Measurements from ENCODE around the gene RAPSN.
A peak's percentile ranks its signal among the peaks of the same experiment; 100 is the strongest.

RAPSN gene

DNA sequence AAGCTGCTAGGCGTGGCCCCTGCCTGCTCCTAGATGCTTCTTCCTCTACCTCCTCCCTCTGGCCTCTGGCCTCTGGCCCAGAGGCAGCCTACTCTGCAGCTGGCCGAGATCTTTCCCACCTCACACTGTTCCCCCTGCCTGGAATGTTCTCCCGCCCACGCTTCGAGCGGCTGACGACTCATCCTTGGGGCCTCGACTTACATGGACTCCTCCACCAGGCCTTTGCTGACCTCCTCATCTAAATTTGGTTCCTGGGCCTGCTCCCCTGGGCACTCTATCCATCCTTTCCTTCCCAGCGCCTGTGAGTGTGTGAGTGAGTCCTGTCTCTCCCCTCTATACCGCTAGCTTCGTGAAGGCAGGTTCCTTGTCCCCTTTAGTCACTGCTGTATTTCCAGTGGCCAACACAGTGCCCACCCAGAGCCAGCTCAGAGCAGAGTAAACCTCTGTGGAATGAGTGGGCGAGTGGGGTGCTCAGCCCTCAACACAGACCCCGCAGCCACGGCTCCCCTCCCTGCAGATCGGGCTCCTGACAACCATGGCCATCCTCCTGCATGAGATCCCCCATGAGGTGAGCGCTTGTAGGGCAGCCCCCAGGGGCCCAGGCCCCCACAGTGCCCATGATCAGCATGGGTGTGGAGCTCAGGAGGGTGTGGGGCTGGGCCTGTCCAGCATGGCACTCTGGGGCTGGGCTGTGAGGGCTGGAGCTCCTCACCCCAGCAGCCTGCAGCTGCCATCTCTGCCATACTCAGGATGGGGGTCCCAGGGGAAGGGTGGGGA lies 34.8 kb downstream of the RAPSN start:
- Histone ChIP-seq H3K56ac (ENCODE audit: low read length) (no peak overlapping the region), H4K5ac (ENCODE audit: low read length) (no peak overlapping the region), H3K4me1 (ENCODE audit: control insufficient read depth, low read depth, low read length) (no peaks in the 10 kb centered on the region), H3K79me1 (ENCODE audit: low read length) (no peaks in the 10 kb centered on the region), H2BK15ac (replicated peaks; ENCODE audit: low read depth) (no peak overlapping the region), H3K23ac (ENCODE audit: low read length) (no peak overlapping the region), H3K36me3 (ENCODE audit: control insufficient read depth, insufficient read depth, low read length) (peaks cover 3% of the 10 kb centered on the region), H2BK5ac (ENCODE audit: low read length) (no peak overlapping the region), H3K4ac (ENCODE audit: low read depth, low read length) (no peak overlapping the region), H3K4me3 (ENCODE audit: low read length) (no peak overlapping the region), H2AK5ac (ENCODE audit: low read length) (no peak overlapping the region), H3K9ac (ENCODE audit: low read length) (no peak overlapping the region), H4K8ac (ENCODE audit: low read depth, low read length) (no peak overlapping the region), H3K79me2 (ENCODE audit: control insufficient read depth, insufficient read depth, low read length) (no peaks in the 10 kb centered on the region), H3K27me3 (ENCODE audit: insufficient read depth, low read length, poor library complexity) (no peaks in the 10 kb centered on the region), H3K4me2 (ENCODE audit: low read length) (no peak overlapping the region), H3K18ac (ENCODE audit: low read length) (no peak overlapping the region), H3K27ac (ENCODE audit: low read depth, low read length) (no peak overlapping the region), H2BK120ac (ENCODE audit: low read depth, low read length) (no peak overlapping the region)
- DNase-seq = no peak
- no CpG with 5 or more reads among the region's 16 CpGs for WGBS (ENCODE audit: extremely low coverage, insufficient coverage, low lambda C conversion rate)

DNA sequence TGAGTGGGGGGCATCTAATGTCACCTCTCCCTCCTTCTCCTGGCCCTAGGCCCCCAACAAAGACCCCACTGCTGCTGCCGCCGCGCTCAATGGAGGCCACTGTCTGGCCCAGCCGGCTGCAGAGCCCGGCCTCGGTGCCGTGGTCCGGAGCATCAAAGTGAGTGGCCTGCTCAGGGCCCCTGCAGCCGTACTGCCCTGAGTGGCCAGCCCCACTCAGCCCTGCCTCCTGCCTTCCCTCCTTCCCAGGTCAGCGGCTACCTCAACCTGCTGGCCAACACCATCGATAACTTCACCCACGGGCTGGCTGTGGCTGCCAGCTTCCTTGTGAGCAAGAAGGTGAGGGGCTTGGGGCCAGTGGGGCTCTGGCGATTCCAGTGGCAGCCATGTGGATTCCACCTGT lies 35.6 kb downstream of the RAPSN start:
- H3K4ac ChIP-seq (ENCODE audit: low read depth, low read length) = no peak overlapping the region
- no peaks in the 10 kb centered on the region for H3K79me2 ChIP-seq (ENCODE audit: control insufficient read depth, insufficient read depth, low read length)
- WGBS (ENCODE audit: extremely low coverage, insufficient coverage, low lambda C conversion rate) = no CpG with 5 or more reads among the region's 13 CpGs
- H3K79me1 ChIP-seq (ENCODE audit: low read length) = peaks cover 4% of the 10 kb centered on the region
- no peak overlapping the region for H2AK5ac ChIP-seq (ENCODE audit: low read length)
- H3K4me2 ChIP-seq (ENCODE audit: low read length) = no peak overlapping the region
- no peak for DNase-seq
- peaks cover 3% of the 10 kb centered on the region for H3K36me3 ChIP-seq (ENCODE audit: control insufficient read depth, insufficient read depth, low read length)
- no peak overlapping the region for H4K8ac ChIP-seq (ENCODE audit: low read depth, low read length)
- H3K4me1 ChIP-seq (ENCODE audit: control insufficient read depth, low read depth, low read length) = peaks cover 2% of the 10 kb centered on the region
- no peaks in the 10 kb centered on the region for H3K27me3 ChIP-seq (ENCODE audit: insufficient read depth, low read length, poor library complexity)
- no peak overlapping the region for H3K18ac ChIP-seq (ENCODE audit: low read length)
- no peak overlapping the region for H3K9ac ChIP-seq (ENCODE audit: low read length)
- no peak overlapping the region for H3K56ac ChIP-seq (ENCODE audit: low read length)
- no peak overlapping the region for H2BK120ac ChIP-seq (ENCODE audit: low read depth, low read length)
- no peak overlapping the region for H2BK5ac ChIP-seq (ENCODE audit: low read length)
- no peak overlapping the region for H2BK15ac ChIP-seq (replicated peaks; ENCODE audit: low read depth)
- H3K23ac ChIP-seq (ENCODE audit: low read length) = no peak overlapping the region
- no peak overlapping the region for H4K5ac ChIP-seq (ENCODE audit: low read length)
- H3K27ac ChIP-seq (ENCODE audit: low read depth, low read length) = no peak overlapping the region
- no peak overlapping the region for H3K4me3 ChIP-seq (ENCODE audit: low read length)

GRCh38 chr11:47411884-47412746 lies 36.8 kb downstream of the RAPSN start:
- no peaks in the 10 kb centered on the region for H3K79me2 ChIP-seq (ENCODE audit: control insufficient read depth, insufficient read depth, low read length)
- no peak overlapping the region for H2BK120ac ChIP-seq (ENCODE audit: low read depth, low read length)
- no peaks in the 10 kb centered on the region for H3K27me3 ChIP-seq (ENCODE audit: insufficient read depth, low read length, poor library complexity)
- H3K4me2 ChIP-seq (ENCODE audit: low read length) = no peak overlapping the region
- no peak overlapping the region for H3K23ac ChIP-seq (ENCODE audit: low read length)
- no peak overlapping the region for H2AK5ac ChIP-seq (ENCODE audit: low read length)
- H4K8ac ChIP-seq (ENCODE audit: low read depth, low read length) = no peak overlapping the region
- no peak overlapping the region for H3K18ac ChIP-seq (ENCODE audit: low read length)
- no peak overlapping the region for H2BK5ac ChIP-seq (ENCODE audit: low read length)
- H3K9ac ChIP-seq (ENCODE audit: low read length) = no peak overlapping the region
- H3K36me3 ChIP-seq (ENCODE audit: control insufficient read depth, insufficient read depth, low read length) = no peaks in the 10 kb centered on the region
- H2BK15ac ChIP-seq (replicated peaks; ENCODE audit: low read depth) = no peak overlapping the region
- no peak overlapping the region for H4K5ac ChIP-seq (ENCODE audit: low read length)
- H3K4me1 ChIP-seq (ENCODE audit: control insufficient read depth, low read depth, low read length) = peaks cover 5% of the 10 kb centered on the region
- no peak overlapping the region for H3K56ac ChIP-seq (ENCODE audit: low read length)
- H3K79me1 ChIP-seq (ENCODE audit: low read length) = peaks cover 4% of the 10 kb centered on the region
- no peak overlapping the region for H3K27ac ChIP-seq (ENCODE audit: low read depth, low read length)
- no CpG with 5 or more reads among the region's 12 CpGs for WGBS (ENCODE audit: extremely low coverage, insufficient coverage, low lambda C conversion rate)
- peak; percentile 75 for DNase-seq
- no peak overlapping the region for H3K4ac ChIP-seq (ENCODE audit: low read depth, low read length)
- no peak overlapping the region for H3K4me3 ChIP-seq (ENCODE audit: low read length)

DNA sequence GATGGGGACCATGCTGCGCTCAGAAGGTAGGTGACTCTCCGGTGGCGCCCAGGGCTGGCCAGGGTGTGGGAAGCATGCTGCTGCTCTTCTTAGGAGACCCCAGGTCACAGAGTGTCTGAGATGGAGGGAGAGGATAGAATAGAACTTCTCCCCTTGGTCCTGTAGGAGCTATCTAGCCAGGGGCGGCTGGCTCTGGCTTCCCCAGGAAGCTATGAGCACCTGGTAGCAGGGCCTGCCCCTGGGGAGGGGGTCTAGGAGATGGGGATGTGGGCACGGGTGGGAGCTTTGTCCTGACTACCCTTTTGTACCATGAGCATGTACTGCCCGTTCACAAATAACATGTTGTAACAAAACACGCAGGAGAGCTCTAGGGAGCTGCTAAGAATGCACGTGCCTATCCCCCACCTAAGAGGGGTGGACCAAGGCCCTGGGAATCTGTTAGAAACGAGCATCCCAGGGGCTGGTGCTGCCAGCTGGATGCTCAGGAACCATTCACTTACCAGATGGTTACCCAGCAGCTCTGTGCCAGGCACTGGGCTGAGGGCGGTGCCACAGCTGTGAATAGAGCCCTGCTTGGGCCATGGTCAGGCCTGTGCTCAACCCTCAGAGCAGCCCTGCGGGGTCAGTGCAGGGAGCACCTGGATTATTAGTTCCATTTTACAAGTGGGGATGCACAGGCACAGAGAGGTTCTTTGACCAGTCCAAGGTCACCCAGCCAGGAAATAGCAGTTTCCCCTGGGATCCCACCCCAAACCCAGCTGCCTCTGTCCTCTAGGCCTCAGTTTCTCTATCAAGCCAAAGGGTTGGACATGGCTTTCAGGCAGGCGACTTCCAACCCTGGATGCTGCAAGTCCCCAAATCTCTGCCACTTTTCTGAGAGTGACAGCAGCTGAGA lies 38.3 kb downstream of the RAPSN start:
- no peak overlapping the region for H3K4me2 ChIP-seq (ENCODE audit: low read length)
- no peaks in the 10 kb centered on the region for H3K36me3 ChIP-seq (ENCODE audit: control insufficient read depth, insufficient read depth, low read length)
- no peak overlapping the region for H3K27ac ChIP-seq (ENCODE audit: low read depth, low read length)
- no peak overlapping the region for H3K23ac ChIP-seq (ENCODE audit: low read length)
- WGBS (ENCODE audit: extremely low coverage, insufficient coverage, low lambda C conversion rate) = no CpG with 5 or more reads among the region's 12 CpGs
- no peak overlapping the region for H3K4me3 ChIP-seq (ENCODE audit: low read length)
- H4K8ac ChIP-seq (ENCODE audit: low read depth, low read length) = no peak overlapping the region
- H3K79me1 ChIP-seq (ENCODE audit: low read length) = peaks cover 4% of the 10 kb centered on the region
- no peak overlapping the region for H4K5ac ChIP-seq (ENCODE audit: low read length)
- no peaks in the 10 kb centered on the region for H3K27me3 ChIP-seq (ENCODE audit: insufficient read depth, low read length, poor library complexity)
- no peak overlapping the region for H2AK5ac ChIP-seq (ENCODE audit: low read length)
- H3K4ac ChIP-seq (ENCODE audit: low read depth, low read length) = no peak overlapping the region
- no peak overlapping the region for H2BK15ac ChIP-seq (replicated peaks; ENCODE audit: low read depth)
- H3K56ac ChIP-seq (ENCODE audit: low read length) = no peak overlapping the region
- H2BK5ac ChIP-seq (ENCODE audit: low read length) = no peak overlapping the region
- H3K4me1 ChIP-seq (ENCODE audit: control insufficient read depth, low read depth, low read length) = peaks cover 5% of the 10 kb centered on the region
- no peak for DNase-seq
- H3K79me2 ChIP-seq (ENCODE audit: control insufficient read depth, insufficient read depth, low read length) = no peaks in the 10 kb centered on the region
- H3K18ac ChIP-seq (ENCODE audit: low read length) = no peak overlapping the region
- H2BK120ac ChIP-seq (ENCODE audit: low read depth, low read length) = no peak overlapping the region
- no peak overlapping the region for H3K9ac ChIP-seq (ENCODE audit: low read length)

DNA sequence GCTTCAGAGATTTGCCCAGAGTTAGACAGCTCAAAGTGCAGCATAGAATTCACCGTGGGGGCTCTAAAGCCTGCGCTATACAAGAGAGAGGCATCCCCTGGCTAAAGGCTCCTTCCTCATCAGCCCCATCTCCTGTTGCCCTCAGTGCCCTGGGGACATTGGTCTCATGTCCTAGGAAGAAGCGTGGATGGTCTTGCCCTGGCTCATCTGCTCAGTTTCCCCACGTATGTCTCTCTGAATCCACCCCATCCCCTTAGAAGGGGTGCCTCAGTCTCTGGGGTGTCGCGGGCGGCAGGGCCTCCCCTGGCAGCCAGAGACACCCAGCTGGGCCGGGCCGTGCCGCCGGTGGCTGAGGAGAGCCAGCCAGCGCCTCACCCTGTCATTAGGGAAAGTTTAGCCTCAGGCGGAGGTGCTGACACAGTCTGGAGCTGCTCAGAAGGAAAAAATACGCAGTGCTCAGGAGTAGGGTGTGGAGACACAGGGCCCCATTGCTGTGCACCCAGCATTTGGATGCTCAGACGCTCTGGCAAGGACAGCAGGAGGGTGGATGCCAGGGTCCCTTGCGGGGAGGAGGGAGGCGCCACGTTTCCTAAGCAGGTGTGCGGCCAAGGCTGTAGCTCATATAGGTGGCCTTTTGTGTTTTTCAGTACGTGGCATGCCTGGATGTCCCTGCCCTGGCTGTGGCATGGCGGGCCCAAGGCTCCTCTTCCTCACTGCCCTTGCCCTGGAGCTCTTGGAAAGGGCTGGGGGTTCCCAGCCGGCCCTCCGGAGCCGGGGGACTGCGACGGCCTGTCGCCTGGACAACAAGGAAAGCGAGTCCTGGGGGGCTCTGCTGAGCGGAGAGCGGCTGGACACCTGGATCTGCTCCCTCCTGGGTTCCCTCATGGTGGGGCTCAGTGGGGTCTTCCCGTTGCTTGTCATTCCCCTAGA lies 39.2 kb downstream of the RAPSN start:
- H3K18ac ChIP-seq (ENCODE audit: low read length) = no peak overlapping the region
- peaks cover 4% of the 10 kb centered on the region for H3K79me1 ChIP-seq (ENCODE audit: low read length)
- H2BK5ac ChIP-seq (ENCODE audit: low read length) = no peak overlapping the region
- H3K4me3 ChIP-seq (ENCODE audit: low read length) = no peak overlapping the region
- no peaks in the 10 kb centered on the region for H3K36me3 ChIP-seq (ENCODE audit: control insufficient read depth, insufficient read depth, low read length)
- no CpG with 5 or more reads among the region's 31 CpGs for whole genome bisulfite sequencing (ENCODE audit: extremely low coverage, insufficient coverage, low lambda C conversion rate)
- no peak overlapping the region for H3K4ac ChIP-seq (ENCODE audit: low read depth, low read length)
- no peak overlapping the region for H2AK5ac ChIP-seq (ENCODE audit: low read length)
- no peak overlapping the region for H3K4me2 ChIP-seq (ENCODE audit: low read length)
- no peaks in the 10 kb centered on the region for H3K27me3 ChIP-seq (ENCODE audit: insufficient read depth, low read length, poor library complexity)
- H2BK120ac ChIP-seq (ENCODE audit: low read depth, low read length) = no peak overlapping the region
- H3K4me1 ChIP-seq (ENCODE audit: control insufficient read depth, low read depth, low read length) = peaks cover 5% of the 10 kb centered on the region
- H3K79me2 ChIP-seq (ENCODE audit: control insufficient read depth, insufficient read depth, low read length) = no peaks in the 10 kb centered on the region
- DNase-seq = no peak
- no peak overlapping the region for H4K5ac ChIP-seq (ENCODE audit: low read length)
- no peak overlapping the region for H3K27ac ChIP-seq (ENCODE audit: low read depth, low read length)
- peak overlapping the region; percentile 98 for H3K9ac ChIP-seq (ENCODE audit: low read length)
- H2BK15ac ChIP-seq (replicated peaks; ENCODE audit: low read depth) = no peak overlapping the region
- H4K8ac ChIP-seq (ENCODE audit: low read depth, low read length) = no peak overlapping the region
- peak overlapping the region; percentile 100 for H3K56ac ChIP-seq (ENCODE audit: low read length)
- no peak overlapping the region for H3K23ac ChIP-seq (ENCODE audit: low read length)
